Ishikawa (cell line): ENCODE data around the gene COL25A1.

Experiments
- CREB1 ChIP-seq: IDR thresholded peaks from 2 replicates; pipeline ENCODE4 v1.6.1; 2012; ENCODE audit warnings: low read depth
- EGR1 ChIP-seq: IDR thresholded peaks from 2 replicates; pipeline ENCODE4 v1.6.1; 2012
- EP300 ChIP-seq: IDR thresholded peaks from 2 replicates; pipeline ENCODE4 v1.6.1; 2012; ENCODE audit warnings: borderline replicate concordance
- NFIC ChIP-seq: IDR thresholded peaks from 2 replicates; pipeline ENCODE4 v1.6.1; 2012
- REST ChIP-seq: IDR thresholded peaks from 2 replicates; pipeline ENCODE4 v1.6.1; 2012; ENCODE audit warnings: low read depth, mild to moderate bottlenecking
- TAF1 ChIP-seq: IDR thresholded peaks from 2 replicates; pipeline ENCODE4 v1.6.1; 2012; ENCODE audit warnings: low read depth, mild to moderate bottlenecking
- USF1 ChIP-seq: IDR thresholded peaks from 2 replicates; pipeline ENCODE4 v1.6.1; 2012
- YY1 ChIP-seq: IDR thresholded peaks from 2 replicates; pipeline ENCODE4 v1.6.1; 2012; ENCODE audit warnings: low read depth
- TF ChIP-seq, protein P1 (sequence below): IDR thresholded peaks from 2 replicates; pipeline ENCODE4 v1.6.1; 2012

DNA sequence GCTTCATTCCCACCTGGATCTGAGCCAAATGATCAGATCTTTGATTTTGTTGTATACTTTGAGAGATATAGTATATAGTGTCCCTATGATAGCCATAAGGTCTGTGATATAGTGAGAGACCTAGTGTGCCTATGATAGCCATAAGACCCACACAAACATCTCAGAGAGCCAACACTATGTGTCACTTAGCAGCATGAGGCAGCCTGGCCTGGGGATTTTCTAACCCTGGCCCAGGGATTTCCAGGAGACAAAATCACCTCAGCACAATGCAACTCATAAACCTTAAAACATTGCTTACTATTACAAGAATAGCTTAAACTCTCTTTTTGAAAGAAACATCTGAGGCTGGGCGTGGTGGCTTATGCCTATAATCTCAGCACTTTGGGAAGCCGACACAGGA is 23.2 kb upstream of the COL25A1 start:
- TF ChIP-seq EGR1 (no peak), CREB1 (no peak), USF1 (no peak), TAF1 (no peak), NFIC (no peak), EP300 (no peak), REST (no peak), YY1 (no peak)
- TF ChIP-seq, protein P1, sequence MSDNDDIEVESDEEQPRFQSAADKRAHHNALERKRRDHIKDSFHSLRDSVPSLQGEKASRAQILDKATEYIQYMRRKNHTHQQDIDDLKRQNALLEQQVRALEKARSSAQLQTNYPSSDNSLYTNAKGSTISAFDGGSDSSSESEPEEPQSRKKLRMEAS, result no peak
